Lower lobe of right lung (tissue), 2 donors: ENCODE data around the gene SMARCE1. TPM values are rescaled to one million over a fixed set of nuclear protein-coding genes. Genes with fewer than 3 reads are reported as not detected.
A peak's percentile ranks its signal among the peaks of the same experiment; 100 is the strongest.

ENCODE experiments used
- ATAC-seq, 2 donors: fragments of 200-7000 bp; cut with Tn5 transposase; one replicate each; pipeline ENCODE4 v1.9.1; 2020 to 2022; ENCODE audit warnings: mild to moderate bottlenecking in 2 of 2, moderate library complexity in 2 of 2
- DNase-seq: peaks from one replicate; pipeline ENCODE4 v3.0.0-alpha.2; 2020
- H3K27ac ChIP-seq: fragments of 200-600 bp; one replicate; pipeline ENCODE4 v1.8.0; 2022
- H3K27me3 ChIP-seq: fragments of 200-600 bp; one replicate; pipeline ENCODE4 v1.8.0; 2022; ENCODE audit warnings: low read depth
- H3K36me3 ChIP-seq: fragments of 200-600 bp; one replicate; pipeline ENCODE4 v1.8.0; 2022; ENCODE audit warnings: mild to moderate bottlenecking
- H3K4me1 ChIP-seq: fragments of 200-600 bp; one replicate; pipeline ENCODE4 v1.8.0; 2022
- H3K4me3 ChIP-seq: fragments of 200-600 bp; one replicate; pipeline ENCODE4 v1.8.0; 2022; ENCODE audit warnings: mild to moderate bottlenecking
- H3K9me3 ChIP-seq: fragments of 200-600 bp; one replicate; pipeline ENCODE4 v1.8.0; 2022
- intact Hi-C: fragments of 100-400 bp; cut with DNase I; formaldehyde crosslinking; loops from one replicate; pipeline ENCODE4 v1.11.0; 2022
- total RNA-seq: library from RNA; stranded (reverse); fragmentation: NEBNext Ultra II Directional; extraction: Animal tissue kit (Norgen Biotek cat#: 25700); gene quantifications from one replicate; pipeline ENCODE4 v1.2.1, GENCODE V29; 2021
- TF ChIP-seq, protein P1 (sequence below): fragments of 200-600 bp; IDR thresholded peaks from one replicate; pipeline ENCODE4 v1.8.0; 2022; ENCODE audit warnings: antibody characterized with exemption, mild to moderate bottlenecking
- donor health status: DM: no; HTN: yes; CAD: no; lungs with severe emphysema.

Gene SMARCE1
- total RNA-seq, 1 donor from 2014 or later: 83.6 TPM

DNA sequence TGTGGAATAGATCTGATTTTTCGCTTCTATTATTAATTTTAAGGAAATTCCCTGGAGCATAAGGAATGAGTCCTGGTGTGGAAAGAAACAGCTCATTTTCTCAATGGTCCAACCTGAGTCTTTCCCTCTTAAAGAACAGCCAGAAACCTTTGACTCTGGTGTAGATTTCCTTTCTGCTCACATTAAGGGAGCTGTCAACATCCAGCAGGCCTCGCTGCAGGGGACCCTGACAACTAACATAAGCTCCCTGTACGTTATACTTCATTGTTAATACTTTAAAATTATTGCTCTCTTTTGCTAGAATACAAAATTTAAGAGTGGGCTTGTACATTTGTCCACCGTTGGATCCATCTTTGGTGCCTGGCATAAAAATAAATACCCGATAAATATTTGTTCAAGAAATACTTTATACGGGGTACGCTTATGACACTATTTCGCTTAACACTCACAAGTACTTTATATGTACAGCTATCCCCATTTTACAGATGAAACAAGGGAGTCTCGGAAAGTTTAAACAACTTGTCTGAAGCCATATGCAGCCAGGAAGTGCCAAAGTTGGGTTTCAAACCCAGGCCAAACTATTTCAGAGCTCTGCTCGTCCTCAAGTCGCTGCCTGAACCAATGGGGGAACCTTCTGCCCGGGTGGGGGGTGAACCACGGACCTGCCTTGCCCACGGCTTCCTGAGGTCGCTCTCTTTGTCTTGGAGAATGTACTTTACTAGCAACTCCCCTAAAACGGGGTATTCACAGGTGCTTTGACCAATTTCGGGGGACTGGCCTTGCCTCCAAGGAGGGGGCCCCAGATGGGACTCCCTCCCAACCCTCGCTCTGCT lies 611 bp downstream of the SMARCE1 start:
- intact Hi-C loops: no loop called here
- TF ChIP-seq, protein P1, sequence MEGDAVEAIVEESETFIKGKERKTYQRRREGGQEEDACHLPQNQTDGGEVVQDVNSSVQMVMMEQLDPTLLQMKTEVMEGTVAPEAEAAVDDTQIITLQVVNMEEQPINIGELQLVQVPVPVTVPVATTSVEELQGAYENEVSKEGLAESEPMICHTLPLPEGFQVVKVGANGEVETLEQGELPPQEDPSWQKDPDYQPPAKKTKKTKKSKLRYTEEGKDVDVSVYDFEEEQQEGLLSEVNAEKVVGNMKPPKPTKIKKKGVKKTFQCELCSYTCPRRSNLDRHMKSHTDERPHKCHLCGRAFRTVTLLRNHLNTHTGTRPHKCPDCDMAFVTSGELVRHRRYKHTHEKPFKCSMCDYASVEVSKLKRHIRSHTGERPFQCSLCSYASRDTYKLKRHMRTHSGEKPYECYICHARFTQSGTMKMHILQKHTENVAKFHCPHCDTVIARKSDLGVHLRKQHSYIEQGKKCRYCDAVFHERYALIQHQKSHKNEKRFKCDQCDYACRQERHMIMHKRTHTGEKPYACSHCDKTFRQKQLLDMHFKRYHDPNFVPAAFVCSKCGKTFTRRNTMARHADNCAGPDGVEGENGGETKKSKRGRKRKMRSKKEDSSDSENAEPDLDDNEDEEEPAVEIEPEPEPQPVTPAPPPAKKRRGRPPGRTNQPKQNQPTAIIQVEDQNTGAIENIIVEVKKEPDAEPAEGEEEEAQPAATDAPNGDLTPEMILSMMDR: no peak
- ATAC-seq (peak; percentile 47 to 78), DNase-seq (no peak)
- peak overlapping the region; percentile 88 for H3K4me3 ChIP-seq
- H3K27me3 ChIP-seq: no peaks in the 10 kb centered on the region
- H3K27ac ChIP-seq: peak overlapping the region; percentile 97
- H3K9me3 ChIP-seq: no peaks in the 10 kb centered on the region
- H3K4me1 ChIP-seq: peaks cover 41% of the 10 kb centered on the region
- peaks cover 36% of the 10 kb centered on the region for H3K36me3 ChIP-seq

DNA sequence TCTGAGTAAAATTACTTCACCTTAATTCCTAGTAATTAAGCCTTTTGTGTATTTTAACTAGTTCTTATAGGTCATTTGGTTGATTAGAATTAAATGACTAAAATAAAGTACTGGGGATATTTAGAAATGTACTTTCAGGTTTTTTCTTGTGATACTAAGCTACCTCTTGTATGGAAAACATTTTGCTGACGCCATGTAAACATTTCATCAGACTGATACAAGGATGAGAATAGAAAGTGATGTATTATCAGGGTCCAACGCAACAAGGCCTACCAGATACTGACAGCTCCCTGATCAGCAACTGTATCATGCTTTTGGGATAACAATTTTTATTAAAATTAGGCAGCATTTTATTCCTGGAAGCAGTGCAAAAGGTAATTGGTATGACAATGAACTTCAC lies 1.7 kb downstream of the SMARCE1 start:
- Histone ChIP-seq H3K27ac (no peak overlapping the region), H3K27me3 (no peaks in the 10 kb centered on the region), H3K4me3 (peak overlapping the region; percentile 88), H3K9me3 (no peaks in the 10 kb centered on the region), H3K4me1 (peaks cover 41% of the 10 kb centered on the region), H3K36me3 (peaks cover 47% of the 10 kb centered on the region)
- ATAC-seq (no peak), DNase-seq (no peak)
- TF ChIP-seq, protein P1: no peak
- intact Hi-C loops: no loop called here

DNA sequence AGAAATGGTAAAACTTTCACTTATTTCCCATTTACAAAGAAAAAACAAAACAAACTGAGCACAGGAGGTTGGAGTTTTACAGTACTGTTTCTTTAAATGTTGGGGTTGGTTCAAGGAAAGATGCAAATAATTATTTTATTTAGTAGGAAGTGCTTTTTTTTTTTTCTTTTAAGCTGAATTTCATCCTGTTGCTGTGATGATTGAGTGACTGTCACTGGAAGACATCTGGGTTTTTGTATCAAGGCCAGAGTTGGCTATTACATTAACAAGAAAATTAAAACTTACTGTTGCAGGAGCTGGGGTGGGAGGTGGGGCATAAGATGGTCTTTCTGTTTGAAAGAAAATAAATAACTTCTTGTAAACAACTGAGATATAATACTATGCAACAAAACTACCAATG lies 2.3 kb downstream of the SMARCE1 start:
- ATAC-seq (no peak), DNase-seq (no peak)
- H3K27me3 ChIP-seq: no peaks in the 10 kb centered on the region
- peaks cover 53% of the 10 kb centered on the region for H3K36me3 ChIP-seq
- peaks cover 41% of the 10 kb centered on the region for H3K4me1 ChIP-seq
- H3K27ac ChIP-seq: no peak overlapping the region
- no peak overlapping the region for H3K4me3 ChIP-seq
- no peaks in the 10 kb centered on the region for H3K9me3 ChIP-seq
- TF ChIP-seq, protein P1: no peak
- intact Hi-C loops: no loop called here

DNA sequence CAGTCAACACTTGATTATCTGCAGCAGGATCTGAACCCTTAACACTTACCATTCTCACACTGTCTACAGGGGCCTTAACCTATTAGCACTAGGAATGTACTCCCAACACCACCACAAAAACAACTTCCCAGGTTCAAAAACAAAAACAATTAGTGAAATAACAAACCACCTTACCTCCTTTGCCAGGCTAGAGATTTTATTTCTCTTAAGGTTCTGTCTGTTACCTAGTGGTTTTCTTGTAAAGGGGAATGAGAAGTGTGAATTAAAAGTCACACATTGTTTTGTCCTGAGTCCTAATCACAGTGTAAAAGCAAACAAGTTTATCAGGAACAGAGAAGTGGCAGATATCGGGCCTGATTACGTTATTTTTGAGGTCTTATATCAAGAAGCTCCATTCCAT lies 9.7 kb downstream of the SMARCE1 start:
- Histone ChIP-seq H3K27ac (no peak overlapping the region), H3K27me3 (no peaks in the 10 kb centered on the region), H3K4me1 (no peaks in the 10 kb centered on the region), H3K9me3 (no peaks in the 10 kb centered on the region), H3K4me3 (no peak overlapping the region), H3K36me3 (peaks cover 98% of the 10 kb centered on the region)
- ATAC-seq (no peak), DNase-seq (no peak)
- TF ChIP-seq, protein P1: no peak
- intact Hi-C loops: no loop called here

DNA sequence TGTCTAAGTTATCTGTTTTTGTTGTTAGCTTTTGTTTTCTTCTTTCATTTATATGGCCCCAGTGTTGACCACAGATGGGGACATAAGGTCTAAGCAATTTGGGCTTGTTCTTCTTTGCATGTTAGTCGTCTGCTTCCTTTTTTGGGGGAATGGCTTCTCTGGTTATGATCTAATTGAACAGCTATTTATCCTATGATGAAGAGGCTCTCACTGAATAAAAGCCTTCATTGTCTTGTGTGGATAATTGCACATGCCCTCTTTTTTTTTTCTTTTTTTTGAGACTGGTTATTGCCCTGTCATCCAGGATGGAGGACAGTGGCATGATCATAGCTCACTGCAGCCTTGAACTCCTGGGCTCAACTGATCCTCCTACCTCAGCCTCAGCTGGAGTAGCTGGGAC lies 13.7 kb downstream of the SMARCE1 start:
- DNase-seq: no peak
- no peaks in the 10 kb centered on the region for H3K27me3 ChIP-seq
- no peak overlapping the region for H3K4me3 ChIP-seq
- peaks cover 100% of the 10 kb centered on the region for H3K36me3 ChIP-seq
- no peak for ATAC-seq
- H3K27ac ChIP-seq: no peak overlapping the region
- intact Hi-C loops: no loop called here
- no peaks in the 10 kb centered on the region for H3K4me1 ChIP-seq
- TF ChIP-seq, protein P1: no peak
- H3K9me3 ChIP-seq: no peaks in the 10 kb centered on the region
